T47D (cell line): ENCODE measurements around the gene CARD8.
"Not testable (repeated sequence)": the region's sequence is repeated elsewhere in the genome, so short reads cannot be mapped to it uniquely, and the experiment has no call there.

Experiments
- DNase-seq, 2 experiments: peaks; one replicate each; pipeline versions ENCODE4 v3.0.0 to v3.0.0-alpha.2; 2011 to 2012; ENCODE audit warnings: low read depth in 1 of 2, low spot score in 1 of 2
- JUND ChIP-seq: IDR thresholded peaks from 2 replicates; pipeline ENCODE4 v1.6.1; 2012; ENCODE audit warnings: low read depth
- in situ Hi-C: cut with HindIII; loops from 2 replicates; pipeline ENCODE4 v1.10.0; 2016; ENCODE audit warnings: low sequenced_read_pairs, low pct_unique_long_range_greater_than_20kb

Gene CARD8

DNA sequence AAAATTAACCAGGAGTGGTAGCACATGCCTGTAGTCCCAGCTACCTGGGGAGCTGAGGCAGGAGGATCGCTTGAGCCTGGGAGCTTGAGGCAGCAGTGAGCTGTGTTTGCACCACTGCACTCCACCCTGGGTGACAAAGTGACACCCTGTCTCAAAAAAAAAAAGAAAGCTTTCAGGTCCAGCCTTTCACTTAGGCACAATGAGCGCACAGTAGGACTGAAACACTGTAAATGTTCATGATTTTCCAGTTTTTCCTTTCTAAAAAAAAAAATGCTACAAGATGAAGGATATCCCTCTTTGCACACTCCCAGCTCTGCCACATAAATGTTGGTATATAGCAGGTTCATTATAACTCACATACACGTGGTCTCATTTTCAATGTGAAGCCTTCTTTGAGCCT lies 32.0 kb upstream of the CARD8 start:
- no peak for TF ChIP-seq JUND
- in situ Hi-C loops = no loop called here
- no peak for DNase-seq

DNA sequence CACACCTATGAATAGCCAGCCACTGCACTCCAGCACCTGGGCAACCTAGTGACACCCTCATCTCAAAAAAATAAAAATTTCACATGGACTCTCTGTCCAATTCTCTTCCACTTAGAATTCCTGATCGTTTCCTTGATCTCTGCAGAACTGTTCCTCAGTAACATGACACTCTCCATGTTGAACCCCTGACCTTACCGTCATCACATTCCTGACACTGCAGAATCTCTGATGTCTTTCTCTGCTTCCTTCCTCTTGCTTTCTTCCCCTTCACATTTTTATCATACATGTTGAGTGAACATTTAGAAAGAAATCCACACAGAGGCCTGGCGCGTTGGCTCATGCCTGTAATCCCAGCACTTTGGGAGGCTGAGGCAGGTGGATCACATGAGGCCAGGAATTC lies 29.2 kb upstream of the CARD8 start:
- in situ Hi-C loops = no loop called here
- no peak for TF ChIP-seq JUND
- DNase-seq = no peak

DNA sequence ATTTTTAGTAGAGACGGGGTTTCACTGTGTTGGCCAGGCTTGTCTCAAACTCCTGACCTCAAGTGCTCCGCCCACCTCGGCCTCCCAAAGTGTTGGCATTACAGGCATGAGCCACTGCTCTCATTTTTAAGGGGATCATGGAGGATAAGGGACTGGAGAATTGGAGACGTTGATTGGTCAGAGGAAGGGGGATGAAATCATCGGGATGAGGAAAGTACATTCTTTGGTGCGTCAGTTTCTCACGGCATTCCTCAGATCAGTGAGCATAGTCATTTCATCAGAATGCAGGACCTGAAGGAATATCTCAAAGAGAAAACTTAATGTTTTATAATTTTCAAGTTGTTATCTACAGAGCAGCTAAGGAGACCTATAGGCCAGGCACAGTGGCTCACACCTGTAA lies 28.2 kb upstream of the CARD8 start:
- TF ChIP-seq JUND = no peak
- DNase-seq = no peak
- in situ Hi-C loops = no loop called here

DNA sequence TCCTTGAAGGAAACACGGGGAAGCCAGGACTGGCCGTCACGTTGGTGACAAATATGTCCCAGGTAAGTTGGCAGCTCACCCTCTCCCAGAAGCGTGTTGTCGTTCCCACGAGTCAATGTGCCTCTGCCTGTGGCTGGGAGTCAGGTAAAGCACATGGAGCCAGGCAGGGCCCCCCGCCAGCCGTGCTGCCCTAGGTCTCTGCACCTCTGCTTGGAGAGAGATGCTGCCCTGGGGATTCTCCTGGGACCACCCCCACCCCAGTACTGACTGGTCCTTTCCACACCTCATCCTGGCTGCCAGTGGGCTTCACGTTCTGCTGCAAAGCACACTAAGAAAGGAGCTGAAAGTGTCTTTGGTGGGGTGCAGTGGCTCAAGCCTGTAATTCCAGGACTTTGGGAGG lies 24.0 kb upstream of the CARD8 start:
- in situ Hi-C loops = no loop called here
- DNase-seq = no peak
- no peak for TF ChIP-seq JUND

DNA sequence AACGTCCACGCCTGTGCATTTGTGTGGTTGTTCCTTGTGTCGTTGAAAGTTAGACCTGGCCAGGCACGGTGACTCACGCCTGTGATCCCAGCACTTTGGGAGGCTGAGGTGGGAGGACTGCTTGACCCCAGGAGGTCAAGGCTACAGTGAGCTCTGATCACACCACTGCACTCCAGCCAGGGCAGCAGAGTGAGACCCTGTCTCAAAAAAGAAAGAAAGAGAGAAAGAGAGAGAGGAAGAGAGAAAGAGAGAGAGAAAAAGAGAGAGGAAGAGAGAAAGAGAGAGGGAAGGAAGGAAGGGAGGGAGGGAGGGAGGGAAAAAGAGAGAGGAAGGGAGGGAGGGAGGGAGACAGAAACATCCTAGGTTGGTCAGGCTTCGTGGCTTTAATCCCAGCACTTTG lies 19.2 kb upstream of the CARD8 start:
- DNase-seq = no peak
- in situ Hi-C loops = no loop called here
- no peak for TF ChIP-seq JUND

DNA sequence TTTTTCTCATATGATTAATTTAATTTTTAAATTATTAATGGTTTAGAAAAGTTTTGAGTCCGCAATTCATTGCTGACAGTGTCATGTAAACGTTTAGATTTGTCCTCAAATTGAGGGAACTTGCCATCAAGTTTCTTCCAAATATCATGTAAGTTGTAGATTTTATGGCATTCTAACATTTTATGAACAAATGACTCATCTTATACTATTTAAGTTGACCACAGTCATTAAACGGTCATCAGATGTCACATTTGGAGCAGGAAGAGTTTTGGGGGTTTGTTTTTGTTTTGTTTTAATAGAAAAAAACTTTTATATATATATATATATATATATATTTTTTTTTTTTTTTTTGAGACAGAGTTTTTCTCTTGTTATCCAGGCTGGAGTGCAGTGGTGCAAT lies 18.5 kb upstream of the CARD8 start:
- no peak for TF ChIP-seq JUND
- DNase-seq = no peak
- in situ Hi-C loops = no loop called here

DNA sequence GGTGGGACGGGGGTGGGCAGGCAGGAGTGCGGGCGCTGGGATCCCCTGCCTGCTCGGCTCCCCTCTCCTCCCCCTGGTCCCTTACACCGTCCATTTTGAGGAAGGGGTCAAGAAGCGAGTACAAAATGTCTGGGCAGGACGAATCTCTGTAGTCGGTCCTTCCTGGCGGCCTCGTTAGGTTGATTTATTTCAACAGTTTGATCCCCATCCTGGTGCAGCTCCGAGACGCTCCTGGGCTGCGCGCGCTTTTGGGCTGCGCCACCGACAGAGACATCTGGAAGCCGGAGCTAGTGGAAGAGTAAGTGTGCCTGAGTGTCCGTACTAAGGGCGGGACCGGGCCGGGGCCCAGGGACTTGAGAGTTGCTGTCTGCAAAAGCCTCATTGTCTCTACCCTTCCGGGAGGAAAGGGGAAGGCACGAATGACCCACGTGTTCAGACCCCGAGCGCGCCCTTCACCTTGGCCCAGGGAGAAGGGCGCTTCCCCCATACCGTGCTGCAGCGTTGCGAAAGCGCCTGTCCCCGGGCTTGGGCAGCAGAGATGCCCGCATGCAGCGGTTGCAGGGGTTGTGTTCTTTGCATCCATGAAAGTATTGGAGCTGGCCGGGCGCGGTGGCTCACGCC lies 15.9 kb upstream of the CARD8 start:
- in situ Hi-C loops = no loop called here
- DNase-seq = peak; percentile 3 to 42

DNA sequence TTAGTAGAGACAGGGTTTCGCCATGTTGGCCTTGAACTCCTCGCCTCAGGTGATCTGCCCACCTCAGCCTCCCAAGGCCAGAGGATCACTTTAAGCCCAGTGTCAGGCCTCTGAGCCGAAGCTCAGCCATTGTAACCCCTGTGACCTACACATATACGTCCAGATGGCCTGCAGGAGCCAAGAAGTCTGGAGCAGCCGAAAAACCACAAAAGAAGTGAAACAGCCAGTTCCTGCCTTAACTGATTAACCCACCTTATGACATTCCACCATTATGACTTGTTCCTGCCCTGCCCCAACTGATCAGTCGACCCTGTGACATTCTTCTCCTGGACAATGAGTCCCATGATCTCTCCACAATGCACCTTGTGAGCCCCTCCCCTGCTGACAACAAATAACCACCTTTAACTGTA lies 13.9 kb upstream of the CARD8 start:
- in situ Hi-C loops = not testable (repeated sequence)

More for the DNA sequence above, 15.9 kb upstream of the CARD8 start:
- TF ChIP-seq JUND = no peak

DNA sequence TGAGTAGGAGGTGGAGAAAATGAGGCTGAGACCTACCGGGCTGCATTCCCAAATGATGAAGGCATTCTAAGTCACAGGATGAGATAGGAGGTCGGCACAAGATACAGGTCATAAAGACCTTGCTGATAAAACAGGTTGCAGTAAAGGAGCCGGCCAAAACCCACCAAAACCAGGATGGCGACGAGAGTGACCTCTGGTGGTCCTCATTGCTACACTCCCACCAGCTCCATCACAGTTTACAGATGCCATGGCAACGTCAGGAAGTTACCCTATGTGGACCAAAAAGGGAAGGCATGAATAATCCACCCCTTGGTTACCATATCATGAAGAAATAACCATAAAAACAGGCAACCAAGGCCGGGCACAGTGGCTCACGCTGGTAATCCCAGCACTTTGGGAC lies 9.6 kb upstream of the CARD8 start:
- in situ Hi-C loops, DNase-seq: not testable (repeated sequence)

More for the DNA sequence above, 13.9 kb upstream of the CARD8 start:
- not testable (repeated sequence) for DNase-seq

DNA sequence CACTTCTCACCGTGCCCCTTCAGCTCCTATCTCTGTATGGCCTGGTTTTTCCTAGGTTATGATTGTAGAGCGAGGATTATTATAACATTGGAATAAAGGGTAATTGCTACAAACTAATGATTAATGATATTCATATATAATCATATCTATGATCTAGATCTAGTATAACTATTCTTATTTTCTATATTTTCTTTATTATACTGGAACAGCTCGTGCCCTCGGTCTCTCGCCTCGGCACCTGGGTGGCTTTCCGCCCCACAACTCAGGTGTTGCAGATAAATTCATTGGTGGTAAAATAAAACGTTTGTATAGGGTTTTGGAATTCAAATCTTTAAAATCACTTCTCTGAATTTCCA lies 4.6 kb upstream of the CARD8 start:
- DNase-seq, in situ Hi-C loops: not testable (repeated sequence)

DNA sequence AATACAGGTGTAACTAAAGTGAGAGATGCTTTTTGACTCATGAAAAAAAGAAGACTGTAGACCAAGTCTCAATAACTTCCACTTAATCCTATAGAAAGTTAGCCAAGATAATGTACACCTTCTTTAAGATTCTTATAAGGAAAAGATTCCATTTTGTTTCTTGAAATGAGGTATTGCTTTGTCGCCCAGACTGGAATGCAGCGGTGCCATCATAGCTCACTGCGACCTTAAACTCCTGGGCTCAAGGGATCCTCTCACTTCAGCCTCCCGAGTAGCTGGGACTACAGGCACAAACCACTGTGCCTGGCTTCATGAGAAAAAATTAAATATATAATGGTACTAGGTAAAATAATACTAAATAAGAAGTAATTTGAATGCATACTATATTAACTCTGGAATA lies 3.3 kb upstream of the CARD8 start:
- DNase-seq, in situ Hi-C loops: not testable (repeated sequence)

DNA sequence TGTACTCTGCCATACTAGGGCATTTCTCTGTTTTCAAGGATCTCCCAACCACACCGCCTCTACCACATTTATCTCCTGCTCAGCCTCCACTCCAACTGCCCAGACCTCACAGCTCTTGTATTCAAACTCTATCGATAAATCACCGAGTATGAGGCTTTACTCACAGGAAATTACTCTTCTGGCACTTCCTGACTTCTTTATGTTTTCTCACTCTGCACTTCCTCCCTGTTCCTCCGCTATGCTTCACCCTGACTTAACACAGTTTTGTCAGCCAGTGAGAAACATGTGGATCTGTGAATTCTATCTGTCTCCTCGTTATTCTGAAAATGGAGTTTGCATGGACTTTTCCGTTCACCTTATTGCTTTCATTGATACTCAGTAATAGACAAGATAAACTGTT lies 2.6 kb upstream of the CARD8 start:
- no peak for DNase-seq
- in situ Hi-C loops = no loop called here
- no peak for TF ChIP-seq JUND

DNA sequence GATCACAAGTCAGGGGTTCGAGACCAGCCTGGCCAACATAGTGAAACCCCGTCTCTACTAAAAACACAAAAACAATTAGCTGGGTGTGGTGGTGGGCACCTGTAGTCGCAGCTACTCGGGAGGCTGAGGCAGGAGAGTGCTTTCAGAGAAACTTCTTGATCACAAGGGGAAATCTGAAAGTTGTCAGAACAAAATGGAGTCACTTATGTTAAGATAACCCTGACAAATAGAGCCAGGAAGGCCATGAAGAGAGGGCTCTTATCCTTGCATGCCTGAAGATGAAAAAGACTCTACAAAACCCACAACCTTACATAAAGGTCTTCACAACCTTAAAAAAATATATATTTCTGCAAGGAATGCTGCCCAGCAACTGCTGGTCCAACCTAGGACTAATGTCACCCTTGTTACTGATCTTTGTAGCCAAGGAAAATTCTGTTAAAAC lies 1.2 kb downstream of the CARD8 start:
- no peak for DNase-seq
- in situ Hi-C loops = no loop called here
- no peak for TF ChIP-seq JUND

DNA sequence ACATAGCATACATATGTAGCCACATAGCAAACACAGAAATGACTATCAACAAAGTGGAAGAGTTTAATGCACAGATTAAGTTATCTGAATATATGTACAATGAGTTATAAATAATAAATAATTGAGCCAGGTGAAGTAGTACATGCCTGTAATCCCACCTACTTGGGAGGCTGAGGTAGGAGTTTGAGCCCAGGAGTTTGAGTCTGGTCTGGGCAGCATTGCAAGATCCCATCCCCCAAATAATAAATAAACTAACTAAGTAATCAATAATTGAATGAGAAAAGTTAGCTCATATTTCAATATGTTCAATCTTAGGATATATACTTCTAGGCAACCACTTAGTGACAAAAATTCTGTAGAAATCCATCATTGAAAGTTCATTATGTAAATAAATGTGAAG lies 1.7 kb downstream of the CARD8 start:
- in situ Hi-C loops = no loop called here
- no peak for TF ChIP-seq JUND
- no peak for DNase-seq
